Measurements from ENCODE around the gene FGD5.

FGD5 gene

GRCh38 chr3:14872706-14873105 is 53.9 kb downstream of the FGD5 start:
- TF ChIP-seq CTCF (IDR thresholded peaks at IDR 0.05; ENCODE audit: low read depth, low read length, missing control alignments), result no peak
- no peak for DNase-seq (ENCODE audit: low read depth)
- no peak overlapping the region for H3K4me3 ChIP-seq (ENCODE audit: low read depth, low read length)

GRCh38 chr3:14874784-14875183 is 56.0 kb downstream of the FGD5 start:
- H3K4me3 ChIP-seq (ENCODE audit: low read depth, low read length), result no peak overlapping the region
- no peak for DNase-seq (ENCODE audit: low read depth)
- no peak for TF ChIP-seq CTCF (IDR thresholded peaks at IDR 0.05; ENCODE audit: low read depth, low read length, missing control alignments)

GRCh38 chr3:14875411-14876175 is 56.8 kb downstream of the FGD5 start:
- H3K4me3 ChIP-seq (ENCODE audit: low read depth, low read length), result no peak overlapping the region
- DNase-seq (ENCODE audit: low read depth), result no peak
- TF ChIP-seq CTCF (IDR thresholded peaks at IDR 0.05; ENCODE audit: low read depth, low read length, missing control alignments), result no peak

GRCh38 chr3:14876921-14877333 is 58.2 kb downstream of the FGD5 start:
- no peak overlapping the region for H3K4me3 ChIP-seq (ENCODE audit: low read depth, low read length)
- TF ChIP-seq CTCF (IDR thresholded peaks at IDR 0.05; ENCODE audit: low read depth, low read length, missing control alignments), result no peak
- no peak for DNase-seq (ENCODE audit: low read depth)

GRCh38 chr3:14877469-14877868 is 58.7 kb downstream of the FGD5 start:
- no peak for DNase-seq (ENCODE audit: low read depth)
- TF ChIP-seq CTCF (IDR thresholded peaks at IDR 0.05; ENCODE audit: low read depth, low read length, missing control alignments), result no peak
- no peak overlapping the region for H3K4me3 ChIP-seq (ENCODE audit: low read depth, low read length)

GRCh38 chr3:14879211-14879874 is 60.6 kb downstream of the FGD5 start:
- no peak for TF ChIP-seq CTCF (IDR thresholded peaks at IDR 0.05; ENCODE audit: low read depth, low read length, missing control alignments)
- no peak overlapping the region for H3K4me3 ChIP-seq (ENCODE audit: low read depth, low read length)
- no peak for DNase-seq (ENCODE audit: low read depth)
